Left ventricle myocardium superior (tissue), 1 donor: ENCODE data around the gene ADGRA1. TPM values are rescaled to one million over a fixed set of nuclear protein-coding genes. Genes with fewer than 3 reads are reported as not detected.

Experiments used
- ATAC-seq: fragments of 200-7000 bp; cut with Tn5 transposase; one replicate; pipeline ENCODE4 v1.9.1; 2020; ENCODE audit warnings: mild to moderate bottlenecking, moderate library complexity
- DNase-seq: peaks from one replicate; pipeline ENCODE4 v3.0.0-alpha.2; 2020
- intact Hi-C: fragments of 100-400 bp; cut with micrococcal nuclease; formaldehyde crosslinking; loops from one replicate; pipeline ENCODE4 v1.11.0; 2022
- total RNA-seq: library from RNA; stranded (reverse); fragmentation: NEBNext Ultra II Directional; extraction: Animal tissue kit (Norgen Biotek cat#: 25700); gene quantifications from one replicate; pipeline ENCODE4 v1.2.1, GENCODE V29; 2021
- donor health status: DM: no; HTN: yes; CAD: no; lungs with severe emphysema.

Gene ADGRA1
- total RNA-seq, 1 donor from 2014 or later, result not detected

- ATAC-seq, result no peak
Measured at GRCh38 chr10:133154411-133154810, 66.7 kb downstream of the ADGRA1 start.

DNA sequence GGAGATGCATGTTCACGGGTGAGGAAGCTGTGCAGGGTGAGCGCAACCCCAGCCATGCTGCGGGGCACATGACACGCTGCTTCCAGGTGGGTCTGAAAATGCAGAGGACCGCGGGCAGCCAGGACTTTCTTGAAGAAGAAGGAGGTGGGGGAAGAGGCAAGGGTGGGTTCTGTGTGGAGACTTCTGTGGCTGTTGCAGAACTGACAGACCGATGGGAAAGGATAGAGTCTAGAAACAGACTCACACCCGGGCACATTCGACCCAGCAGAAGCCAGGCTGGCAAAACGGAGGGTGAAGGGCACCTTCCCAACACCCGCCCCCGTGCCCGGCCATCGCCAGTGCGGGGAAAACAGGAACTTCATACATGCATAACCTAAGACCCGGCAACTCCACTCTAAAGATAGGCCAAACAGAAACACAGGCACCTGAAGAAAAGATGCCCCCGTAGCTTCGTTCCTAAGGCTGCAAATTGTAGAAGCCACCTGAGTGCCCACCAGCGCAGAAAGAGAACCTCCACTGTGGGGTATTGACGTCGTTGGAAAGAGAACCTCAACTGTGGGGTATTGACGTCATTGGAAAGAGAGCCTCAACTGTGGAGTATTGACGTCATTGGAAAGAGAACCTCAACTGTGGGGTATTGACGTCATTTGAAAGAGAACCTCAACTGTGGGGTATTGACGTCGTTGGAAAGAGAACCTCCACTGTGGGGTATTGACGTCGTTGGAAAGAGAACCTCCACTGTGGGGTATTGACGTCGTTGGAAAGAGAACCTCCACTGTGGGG lies 67.5 kb downstream of the ADGRA1 start:
- DNase-seq, result no peak
- no peak for ATAC-seq
- intact Hi-C loops, result no loop called here

More at GRCh38 chr10:133154411-133154810, 66.7 kb downstream of the ADGRA1 start:
- DNase-seq, result no peak
- intact Hi-C loops, result no loop called here

GRCh38 chr10:133156674-133157579 lies 69.2 kb downstream of the ADGRA1 start:
- no peak for DNase-seq
- intact Hi-C loops, result no loop called here
- no peak for ATAC-seq

GRCh38 chr10:133157662-133158436 lies 70.1 kb downstream of the ADGRA1 start:
- DNase-seq, result no peak
- intact Hi-C loops, result no loop called here
- no peak for ATAC-seq

DNA sequence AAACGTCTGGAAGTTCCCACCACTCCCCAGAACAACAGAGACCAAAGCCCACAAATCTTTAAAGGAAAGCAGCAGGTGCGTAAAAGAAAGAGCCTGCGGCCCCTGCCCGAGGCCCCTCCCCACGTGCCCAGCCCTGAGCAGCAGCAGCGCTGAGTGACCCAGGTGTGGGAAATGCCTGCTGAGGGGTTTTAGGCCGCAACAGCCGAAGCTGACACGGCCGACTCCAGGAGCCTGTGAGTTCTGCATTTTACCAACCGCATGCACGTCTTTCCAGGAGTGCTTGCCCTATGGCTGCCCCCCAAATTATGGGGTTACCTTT lies 70.7 kb downstream of the ADGRA1 start:
- no peak for DNase-seq
- no peak for ATAC-seq
- intact Hi-C loops, result no loop called here

GRCh38 chr10:133158756-133159610 lies 71.3 kb downstream of the ADGRA1 start:
- intact Hi-C loops, result no loop called here

GRCh38 chr10:133159611-133159949 lies 71.9 kb downstream of the ADGRA1 start:
- ATAC-seq (no peak), DNase-seq (no peak)
- intact Hi-C loops, result no loop called here

More at GRCh38 chr10:133158756-133159610, 71.3 kb downstream of the ADGRA1 start:
- ATAC-seq, result no peak
- no peak for DNase-seq

DNA sequence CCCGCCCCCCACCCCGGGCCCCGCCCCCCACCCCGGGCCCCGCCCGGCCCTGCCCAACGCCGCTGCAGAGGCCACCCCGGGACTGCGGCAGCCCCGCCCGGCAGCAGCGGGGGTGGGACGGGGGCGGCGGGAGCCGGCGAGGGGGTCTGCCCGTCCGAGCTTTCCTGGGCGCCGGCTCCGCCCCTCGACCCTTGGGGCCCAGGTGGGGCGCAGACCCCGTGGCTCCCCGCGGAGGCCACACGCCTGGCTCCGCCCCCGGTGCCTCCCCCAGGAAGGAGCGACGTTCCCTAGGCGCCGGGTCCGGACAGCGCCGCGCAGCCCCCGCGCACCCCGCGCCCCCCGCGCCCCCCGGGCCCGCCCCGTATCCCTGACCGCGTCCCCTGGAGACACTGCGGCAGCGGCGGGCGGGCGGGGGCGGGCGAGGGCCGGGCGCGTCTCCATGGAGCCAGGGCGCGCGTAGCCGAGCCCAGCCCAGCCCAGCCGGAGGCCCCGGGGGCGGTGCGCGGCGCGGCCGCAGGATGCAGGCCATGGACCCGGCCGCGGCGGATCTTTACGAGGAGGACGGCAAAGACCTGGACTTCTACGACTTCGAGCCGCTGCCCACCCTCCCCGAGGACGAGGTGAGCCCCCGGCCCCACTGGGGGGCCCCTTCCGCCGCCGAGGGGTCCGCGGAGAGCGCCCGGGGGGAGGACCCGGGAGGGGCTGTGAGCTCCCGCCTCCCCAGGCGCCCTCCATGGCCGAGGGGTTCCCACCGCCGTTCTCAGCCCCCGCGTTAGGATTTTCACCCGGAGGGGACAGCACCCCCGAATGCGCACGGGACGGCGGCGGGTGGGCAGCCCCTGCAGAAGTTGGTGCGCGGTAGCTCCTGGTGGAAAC lies 72.5 kb downstream of the ADGRA1 start, which contains the start of gene KNDC1:
TSS of gene KNDC1 (plus strand) at position 270 of the 876 bp plus-strand sequence. CDS start at position 519, 249 bp downstream.
- DNase-seq (peak; percentile 37), ATAC-seq (peak; percentile 48)
- intact Hi-C loops, result no loop called here

GRCh38 chr10:133160826-133161471 lies 73.2 kb downstream of the ADGRA1 start:
- ATAC-seq (no peak), DNase-seq (no peak)
- intact Hi-C loops, result no loop called here

GRCh38 chr10:133161486-133162109 lies 73.9 kb downstream of the ADGRA1 start:
- no peak for ATAC-seq
- DNase-seq, result peak; percentile 26
- intact Hi-C loops, result no loop called here

- no peak for DNase-seq
- intact Hi-C loops, result no loop called here
- no peak for ATAC-seq
Measured at GRCh38 chr10:133162178-133162909, 74.6 kb downstream of the ADGRA1 start.

DNA sequence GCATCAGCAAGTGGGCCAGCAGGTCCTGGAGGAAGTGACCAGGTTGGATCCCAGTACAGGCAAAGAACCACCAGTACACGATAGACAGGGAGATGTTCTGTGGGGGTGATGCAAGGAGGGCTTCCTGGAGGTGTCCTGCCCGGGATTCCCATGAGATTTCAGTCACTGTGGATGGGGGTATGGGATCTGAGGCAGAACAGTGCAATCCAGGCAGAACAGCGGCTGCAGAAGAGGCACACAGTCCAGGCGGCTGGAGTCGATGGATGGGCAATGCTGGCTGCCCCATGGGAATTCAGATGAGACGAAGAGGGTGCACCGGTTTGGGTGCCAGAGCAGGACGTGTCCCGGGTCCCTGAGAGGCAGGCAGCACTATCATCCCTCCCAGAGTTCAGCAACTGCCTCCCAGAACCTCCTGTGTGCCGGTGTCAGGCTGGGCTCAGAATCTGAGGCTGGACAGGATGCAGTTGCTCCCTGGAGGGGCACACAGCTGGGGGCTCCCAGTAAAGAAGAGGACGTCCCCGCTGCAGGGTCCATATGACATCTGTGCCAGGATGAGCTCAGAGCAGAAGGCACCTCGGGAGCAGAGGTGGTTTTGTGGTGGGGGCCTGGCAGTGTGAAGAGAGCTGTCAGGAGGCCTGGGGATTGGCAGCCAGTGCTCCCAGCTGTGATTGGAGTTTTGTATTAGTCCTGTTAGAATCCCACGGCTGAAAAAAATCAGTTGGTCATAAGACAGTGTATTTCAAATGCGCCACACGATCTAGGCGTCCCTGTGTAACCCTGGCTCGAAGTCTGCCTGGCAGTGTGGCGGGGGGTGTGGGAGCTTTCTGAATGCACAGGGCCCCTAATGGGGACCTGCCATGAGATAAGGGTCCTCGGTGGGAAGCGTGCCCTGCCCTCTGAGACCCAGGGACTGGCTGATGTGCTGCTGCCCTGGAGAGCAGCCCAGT lies 75.5 kb downstream of the ADGRA1 start:
- no peak for ATAC-seq
- intact Hi-C loops, result no loop called here
- DNase-seq, result no peak

DNA sequence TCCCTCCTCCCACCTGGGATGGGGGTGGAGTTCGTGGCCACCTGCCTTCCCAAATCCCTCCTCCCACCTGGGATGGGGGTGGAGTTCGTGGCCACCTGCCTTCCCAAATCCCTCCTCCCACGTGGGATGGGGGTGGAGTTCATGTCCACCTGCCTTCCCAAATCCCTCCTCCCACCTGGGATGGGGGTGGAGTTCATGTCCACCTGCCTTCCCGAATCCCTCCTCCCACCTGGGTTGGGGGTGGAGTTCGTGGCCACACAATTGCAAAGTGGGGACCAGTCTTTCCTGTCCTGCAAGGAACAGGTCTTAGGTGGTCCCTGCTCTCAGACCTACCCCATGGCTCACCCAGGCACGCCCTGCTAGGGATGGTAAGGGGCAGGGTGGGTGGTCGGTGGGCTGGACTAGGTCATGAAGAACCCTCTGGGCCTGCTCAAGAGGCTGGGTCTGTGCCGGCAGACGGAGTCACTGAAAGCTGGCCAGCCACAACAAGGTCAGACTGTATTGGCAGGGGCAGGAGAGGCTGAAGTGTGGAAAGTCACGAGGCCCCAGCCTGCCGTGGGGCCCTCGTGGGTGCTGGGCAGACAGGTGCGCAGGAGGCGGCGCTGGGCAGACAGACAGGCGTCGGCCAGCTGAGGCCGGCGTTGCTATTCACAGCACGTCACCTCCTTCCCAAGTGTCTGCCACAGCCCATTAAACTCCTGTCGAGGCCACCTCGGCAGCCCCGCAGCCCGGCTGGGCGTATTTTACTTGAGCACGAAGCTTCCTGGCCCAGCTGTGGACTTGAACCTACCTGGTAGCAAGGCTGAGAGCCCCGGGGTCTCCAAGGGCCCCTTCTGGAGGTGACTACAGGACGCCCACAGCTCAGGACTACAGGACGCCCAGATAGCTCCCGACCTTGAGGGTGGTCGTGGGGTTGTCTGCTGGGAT lies 76.4 kb downstream of the ADGRA1 start:
- intact Hi-C loops, result no loop called here
- ATAC-seq (no peak), DNase-seq (no peak)
